Keratinocyte (primary cell): ENCODE data around the gene TP73. TPM values are rescaled to one million over a fixed set of nuclear protein-coding genes. Genes with fewer than 3 reads are reported as not detected.

Experiments used
- DNase-seq: peaks from one replicate; pipeline ENCODE4 v3.0.0-alpha.2; 2011; ENCODE audit warnings: low read depth, missing footprints, low spot score
- FAIRE-seq: peaks from 2 replicates; lab custom pipeline; 2011; peaks lifted over from hg19 to GRCh38; lab: Jason Lieb, UNC
- H2AFZ ChIP-seq: 2 replicates; pipeline ENCODE4 v1.6.0; 2012; ENCODE audit warnings: low read length, control low read depth, inconsistent platforms; ENCODE audit not compliant: control insufficient read depth
- H3K27ac ChIP-seq: 2 replicates; pipeline ENCODE4 v1.5.1; 2011; ENCODE audit warnings: low read length; ENCODE audit not compliant: control insufficient read depth, insufficient read depth
- H3K27me3 ChIP-seq: 3 replicates; pipeline ENCODE4 v1.6.0; 2011; ENCODE audit warnings: low read length; ENCODE audit not compliant: control insufficient read depth, insufficient read depth; ENCODE audit errors: extremely low read depth
- H3K36me3 ChIP-seq, 2 experiments: 2 replicates in 1 of 2; 3 replicates in 1 of 2; pipeline ENCODE4 v1.5.1; 2011; ENCODE audit warnings: low read length in 2 of 2, mild to moderate bottlenecking in 1 of 2; ENCODE audit not compliant: control insufficient read depth in 2 of 2, insufficient read depth in 2 of 2; ENCODE audit errors: extremely low read depth in 1 of 2
- H3K4me1 ChIP-seq: 3 replicates; pipeline ENCODE4 v1.5.1; 2011; ENCODE audit warnings: low read length; ENCODE audit not compliant: control insufficient read depth, insufficient read depth; ENCODE audit errors: extremely low read depth
- H3K4me2 ChIP-seq: 3 replicates; pipeline ENCODE4 v1.6.0; 2011; ENCODE audit warnings: low read depth, low read length; ENCODE audit not compliant: control insufficient read depth, insufficient read depth; ENCODE audit errors: extremely low read depth
- H3K4me3 ChIP-seq, 3 experiments: fragments of 200-600 bp in 1 of 3; sonication (generic) in 1 of 3; 2 replicates in 2 of 3; 3 replicates in 1 of 3; pipeline ENCODE4 v1.5.1; 2011 to 2016; ENCODE audit warnings: low read length in 3 of 3, mild to moderate bottlenecking in 3 of 3, control low read depth in 2 of 3, inconsistent platforms in 1 of 3, low read depth in 1 of 3, mixed read lengths in 1 of 3, mixed run types in 1 of 3, moderate library complexity in 1 of 3; ENCODE audit not compliant: control insufficient read depth in 2 of 3, insufficient read depth in 2 of 3; ENCODE audit errors: extremely low read depth in 1 of 3
- H3K79me2 ChIP-seq: 2 replicates; pipeline ENCODE4 v1.6.0; 2012; ENCODE audit warnings: low read length; ENCODE audit not compliant: control insufficient read depth, insufficient read depth
- H3K9ac ChIP-seq: 3 replicates; pipeline ENCODE4 v1.6.0; 2011; ENCODE audit warnings: low read length; ENCODE audit not compliant: control insufficient read depth, insufficient read depth; ENCODE audit errors: extremely low read depth
- H3K9me1 ChIP-seq: 3 replicates; pipeline ENCODE4 v1.6.0; 2011; ENCODE audit warnings: low read length; ENCODE audit not compliant: control insufficient read depth, insufficient read depth; ENCODE audit errors: extremely low read depth
- H3K9me3 ChIP-seq: 2 replicates; pipeline ENCODE4 v1.5.1; 2012; ENCODE audit warnings: low read depth, low read length; ENCODE audit not compliant: control insufficient read depth
- H4K20me1 ChIP-seq: 3 replicates; pipeline ENCODE4 v1.6.0; 2011; ENCODE audit warnings: low read length; ENCODE audit not compliant: control insufficient read depth, insufficient read depth; ENCODE audit errors: extremely low read depth
- EZH2 ChIP-seq: IDR thresholded peaks from one replicate; pipeline ENCODE4 v1.6.1; 2012; ENCODE audit warnings: inconsistent platforms, mild to moderate bottlenecking, low read length, moderate library complexity
- dilution Hi-C: fragments of 300-500 bp; cut with MboI; formaldehyde crosslinking; loops from one replicate; pipeline ENCODE4 v1.7.0; 2020; ENCODE audit warnings: low sequenced_read_pairs; ENCODE audit not compliant: extremely low pct_ligation_motif_present
- polyA plus RNA-seq, 5 experiments: library from polyadenylated mRNA; depleted of rRNA in 3 of 5; stranded (reverse) in 3 of 5; stranded (forward) in 1 of 5; unstranded in 1 of 5; fragments of >200 nt; gene quantifications; 1 replicate in 1 of 5; 2 replicates in 3 of 5; 3 replicates in 1 of 5; pipeline versions ENCODE4 v1.2.1 to v1.2.3, GENCODE V29; 2011 to 2012; ENCODE audit warnings: missing spikeins in 2 of 5, low read depth in 1 of 5, low replicate concordance in 1 of 5
- TF ChIP-seq, protein P1 (sequence below), 3 experiments: IDR thresholded peaks in 1 of 3; conservative IDR thresholded peaks in 1 of 3; optimal IDR thresholded peaks in 1 of 3; 2 replicates in 2 of 3; 3 replicates in 1 of 3; pipeline versions ENCODE3 to v1.5.1; 2011; ENCODE audit warnings: low read length in 3 of 3, mild to moderate bottlenecking in 3 of 3, moderate library complexity in 2 of 3, control low read depth in 1 of 3, inconsistent platforms in 1 of 3; ENCODE audit not compliant: insufficient read depth in 2 of 3; ENCODE audit errors: extremely low read depth in 1 of 3

Gene TP73
- polyA plus RNA-seq, 1 donor (not counting 4 experiments of a cell fraction or from before 2014, with no cell fraction given) = 0.14 TPM

- Histone ChIP-seq H2AFZ (no peak overlapping the region), H3K27ac (no peak overlapping the region), H3K9ac (no peak overlapping the region), H3K4me2 (no peak overlapping the region), H3K9me3 (no peaks in the 10 kb centered on the region), H3K4me1 (no peaks in the 10 kb centered on the region), H3K27me3 (no peaks in the 10 kb centered on the region), H4K20me1 (no peaks in the 10 kb centered on the region), H3K36me3 (no peaks in the 10 kb centered on the region), H3K79me2 (no peaks in the 10 kb centered on the region), H3K9me1 (no peaks in the 10 kb centered on the region), H3K4me3 (no peak overlapping the region)
- no peak for TF ChIP-seq EZH2
- TF ChIP-seq, protein P1, sequence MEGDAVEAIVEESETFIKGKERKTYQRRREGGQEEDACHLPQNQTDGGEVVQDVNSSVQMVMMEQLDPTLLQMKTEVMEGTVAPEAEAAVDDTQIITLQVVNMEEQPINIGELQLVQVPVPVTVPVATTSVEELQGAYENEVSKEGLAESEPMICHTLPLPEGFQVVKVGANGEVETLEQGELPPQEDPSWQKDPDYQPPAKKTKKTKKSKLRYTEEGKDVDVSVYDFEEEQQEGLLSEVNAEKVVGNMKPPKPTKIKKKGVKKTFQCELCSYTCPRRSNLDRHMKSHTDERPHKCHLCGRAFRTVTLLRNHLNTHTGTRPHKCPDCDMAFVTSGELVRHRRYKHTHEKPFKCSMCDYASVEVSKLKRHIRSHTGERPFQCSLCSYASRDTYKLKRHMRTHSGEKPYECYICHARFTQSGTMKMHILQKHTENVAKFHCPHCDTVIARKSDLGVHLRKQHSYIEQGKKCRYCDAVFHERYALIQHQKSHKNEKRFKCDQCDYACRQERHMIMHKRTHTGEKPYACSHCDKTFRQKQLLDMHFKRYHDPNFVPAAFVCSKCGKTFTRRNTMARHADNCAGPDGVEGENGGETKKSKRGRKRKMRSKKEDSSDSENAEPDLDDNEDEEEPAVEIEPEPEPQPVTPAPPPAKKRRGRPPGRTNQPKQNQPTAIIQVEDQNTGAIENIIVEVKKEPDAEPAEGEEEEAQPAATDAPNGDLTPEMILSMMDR (optimal IDR thresholded peaks at IDR 0.05 in 1 of 3, IDR thresholded peaks at IDR 0.05 in 1 of 3, conservative IDR thresholded peaks at IDR 0.05 in 1 of 3; ENCODE audit: extremely low read depth in 1 of 3, insufficient read depth in 2 of 3, low read length in 3 of 3) = no peak
- no peak for FAIRE-seq
- dilution Hi-C loops = no loop called here
- DNase-seq = no peak
Measured at GRCh38 chr1:3603571-3604467, 48.5 kb upstream of the TP73 start.

DNA sequence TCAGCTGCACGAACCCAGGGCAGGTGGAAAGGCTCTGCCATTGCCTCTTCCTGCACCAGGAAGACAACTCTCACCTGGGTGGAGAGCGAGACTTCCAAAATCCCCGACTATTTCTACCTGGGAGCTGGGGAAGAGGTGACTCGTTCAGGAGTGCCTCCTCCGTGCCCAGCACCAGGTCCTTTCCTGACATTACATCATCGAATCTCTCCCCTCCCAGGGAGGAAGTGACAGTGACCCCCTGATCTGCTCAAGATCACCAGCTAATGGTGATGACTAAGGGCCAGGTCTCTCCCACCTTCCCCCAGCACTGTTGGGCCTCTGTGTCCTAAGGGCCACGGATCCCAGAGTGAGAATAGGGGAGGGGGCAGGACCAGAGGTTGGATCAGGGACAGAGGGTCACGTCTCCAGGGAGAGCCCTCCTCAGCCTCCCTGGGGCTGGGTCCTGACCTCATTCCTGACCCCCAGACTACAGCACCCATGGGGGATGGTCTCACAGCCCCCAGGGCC is 47.8 kb upstream of the TP73 start:
- no peak for FAIRE-seq
- no peak for DNase-seq
- H3K27ac ChIP-seq = no peak overlapping the region
- dilution Hi-C loops = no loop called here
- H3K4me1 ChIP-seq = no peaks in the 10 kb centered on the region
- H3K4me3 ChIP-seq = no peak overlapping the region
- no peaks in the 10 kb centered on the region for H3K9me3 ChIP-seq
- TF ChIP-seq EZH2 = no peak
- TF ChIP-seq, protein P1 (optimal IDR thresholded peaks at IDR 0.05 in 1 of 3, IDR thresholded peaks at IDR 0.05 in 1 of 3, conservative IDR thresholded peaks at IDR 0.05 in 1 of 3; ENCODE audit: extremely low read depth in 1 of 3, insufficient read depth in 2 of 3, low read length in 3 of 3) = no peak
- peaks cover 6% of the 10 kb centered on the region for H3K27me3 ChIP-seq
- H4K20me1 ChIP-seq = no peaks in the 10 kb centered on the region
- no peak overlapping the region for H2AFZ ChIP-seq
- no peaks in the 10 kb centered on the region for H3K36me3 ChIP-seq
- H3K9ac ChIP-seq = no peak overlapping the region
- no peaks in the 10 kb centered on the region for H3K79me2 ChIP-seq
- H3K4me2 ChIP-seq = no peak overlapping the region
- H3K9me1 ChIP-seq = no peaks in the 10 kb centered on the region
